K562 (cell line): ENCODE measurements around the gene IGSF8. TPM values are rescaled to one million over a fixed set of nuclear protein-coding genes. Genes with fewer than 3 reads are reported as not detected.
A peak's percentile ranks its signal among the peaks of the same experiment; 100 is the strongest.

Source experiments
- ATAC-seq: fragments of 200-7000 bp; cut with Tn5 transposase; 3 replicates; pipeline ENCODE4 v1.9.1; 2020; ENCODE audit warnings: moderate library complexity
- BruUV-seq: library from RNA; stranded (reverse); fragments of 400-500 nt; replicated peaks from 2 replicates; lab custom pipeline; 2021; lab: Mats Ljungman, UMichigan
- CTCF ChIA-PET: fragments of 300-600 bp; formaldehyde crosslinking; extraction: SDS; loops from one replicate; lab custom pipeline; 2021; ENCODE audit warnings: low intra/inter-chr PET ratio; lab: Yijun Ruan, JAX
- POLR2A ChIA-PET: fragments of 300-600, 350-650 bp; sonication (Branson Sonifier 250); formaldehyde crosslinking; extraction: SDS; loops from one replicate; lab custom pipeline; 2021; ENCODE audit warnings: antibody characterized with exemption, inconsistent platforms; lab: Yijun Ruan, JAX
- DNase-seq, 4 experiments: peaks; one replicate each; pipeline versions ENCODE4 v3.0.0 to v3.0.0-alpha.2; 2011 to 2018; ENCODE audit warnings: low spot score in 3 of 4, mixed read lengths in 3 of 4; ENCODE audit errors: extremely low read depth in 1 of 4
- FAIRE-seq: peaks from 2 replicates; lab custom pipeline; 2011; peaks lifted over from hg19 to GRCh38; lab: Jason Lieb, UNC
- H2AFZ ChIP-seq: 2 replicates; pipeline ENCODE4 v1.6.0; 2011; ENCODE audit warnings: low read depth, low read length, control low read depth, inconsistent platforms
- H3K27ac ChIP-seq: fragments of 200-600 bp; 3 replicates; pipeline ENCODE4 v1.8.0; 2011; ENCODE audit warnings: low read depth, mild to moderate bottlenecking, control low read depth, inconsistent platforms, low read length, moderate library complexity, mixed read lengths; ENCODE audit errors: extremely low read depth
- H3K27me3 ChIP-seq, 2 experiments: fragments of 300-600 bp in 1 of 2; 2 replicates in 1 of 2; 3 replicates in 1 of 2; pipeline versions ENCODE4 v1.6.0 to v1.8.0; 2011; ENCODE audit warnings: inconsistent platforms in 2 of 2, low read length in 2 of 2, mild to moderate bottlenecking in 1 of 2, mixed read lengths in 1 of 2, moderate library complexity in 1 of 2; ENCODE audit not compliant: control insufficient read depth in 2 of 2, insufficient read depth in 2 of 2
- H3K36me3 ChIP-seq: fragments of 300-600 bp; 3 replicates; pipeline ENCODE4 v1.8.0; 2011; ENCODE audit warnings: mild to moderate bottlenecking, low read length, inconsistent platforms; ENCODE audit not compliant: control insufficient read depth, insufficient read depth
- H3K4me1 ChIP-seq, 2 experiments: fragments of 200-600 bp in 1 of 2; replicated peaks in 1 of 2; 2 replicates in 1 of 2; 3 replicates in 1 of 2; pipeline versions ENCODE4 v1.5.1 to v1.8.0; 2011; ENCODE audit warnings: inconsistent platforms in 2 of 2, low read length in 2 of 2, mild to moderate bottlenecking in 1 of 2, mixed read lengths in 1 of 2, moderate library complexity in 1 of 2; ENCODE audit not compliant: control insufficient read depth in 2 of 2, insufficient read depth in 2 of 2
- H3K4me2 ChIP-seq: 2 replicates; pipeline ENCODE4 v1.6.1; 2011; ENCODE audit warnings: low read length, control low read depth, inconsistent platforms, mixed read lengths; ENCODE audit not compliant: insufficient read depth
- H3K4me3 ChIP-seq: fragments of 200-600 bp; sonication (generic), shearing (Covaris generic); 2 replicates; pipeline ENCODE4 v1.5.1; 2016; ENCODE audit warnings: control low read depth, inconsistent platforms
- H3K79me2 ChIP-seq: fragments of 200-600 bp; 3 replicates; pipeline ENCODE4 v1.8.0; 2011; ENCODE audit warnings: low read length, inconsistent platforms; ENCODE audit not compliant: control insufficient read depth, insufficient read depth
- H3K9ac ChIP-seq, 2 experiments: 2 replicates each; pipeline versions ENCODE4 v1.6.0 to v1.6.1; 2011; ENCODE audit warnings: low read depth in 2 of 2, low read length in 2 of 2, control low read depth in 1 of 2, inconsistent platforms in 1 of 2, mild to moderate bottlenecking in 1 of 2, mixed read lengths in 1 of 2; ENCODE audit not compliant: insufficient read depth in 1 of 2
- H3K9me1 ChIP-seq: one replicate; pipeline ENCODE4 v1.6.0; 2011; ENCODE audit warnings: inconsistent platforms, mild to moderate bottlenecking, low read length, moderate library complexity; ENCODE audit not compliant: control insufficient read depth, insufficient read depth
- H3K9me3 ChIP-seq: replicated peaks from 2 replicates; pipeline ENCODE4 v1.5.1; 2011; ENCODE audit warnings: low read depth, low read length, inconsistent platforms; ENCODE audit not compliant: control insufficient read depth, insufficient read depth
- H4K20me1 ChIP-seq: replicated peaks from 2 replicates; pipeline ENCODE4 v1.6.1; 2011; ENCODE audit warnings: low read length, inconsistent platforms, mixed read lengths; ENCODE audit not compliant: control insufficient read depth, insufficient read depth
- POLR2G ChIP-seq: fragments of 200-400 bp; formaldehyde crosslinking; IDR thresholded peaks from 2 replicates; pipeline ENCODE4 v1.6.1; 2017; ENCODE audit warnings: low read depth, mild to moderate bottlenecking, antibody characterized with exemption, low read length, moderate library complexity
- WGBS: fragments of 100-300 bp; shearing (Covaris generic); methylation state at CpG from one replicate; pipeline ENCODE4 v1.1.6; 2016; ENCODE audit warnings: low coverage, mixed read lengths; ENCODE audit not compliant: insufficient coverage; ENCODE audit errors: missing lambda C conversion rate; 5-methylcytosine and 5-hydroxymethylcytosine counted together
- in situ Hi-C: fragments of 300-500 bp; cut with MboI; formaldehyde crosslinking; loops from 4 replicates; pipeline ENCODE4 v1.15.0; 2018; ENCODE audit warnings: inconsistent platforms, mixed read lengths
- intact Hi-C: fragments of 100-400 bp; cut with micrococcal nuclease; formaldehyde crosslinking; loops from 2 replicates; pipeline ENCODE4 v1.14.2; 2022
- polyA plus RNA-seq, 8 experiments: library from polyadenylated mRNA; depleted of rRNA in 4 of 8; stranded (reverse) in 5 of 8; unstranded in 3 of 8; fragments of >200 nt; fragmentation: Nextera tagmentation in 2 of 8; fragmentation: Illumina TruSeq in 1 of 8; extraction: Ambion mirVana in 2 of 8; extraction: Trizol in 1 of 8; gene quantifications; 2 replicates each; pipeline versions ENCODE4 v1.2.1 to v1.2.3, GENCODE V29; 2011 to 2014; ENCODE audit warnings: inconsistent platforms in 1 of 8, missing spikeins in 1 of 8
- total RNA-seq, 7 experiments: library from RNA; depleted of rRNA in 6 of 7; stranded (reverse); fragments of >200 nt in 6 of 7; fragmentation: Illumina TruSeq in 2 of 7; extraction: Trizol in 2 of 7; gene quantifications; 2 replicates each; pipeline versions ENCODE4 v1.2.1 to v1.2.3, GENCODE V29; 2011 to 2021; ENCODE audit warnings: low replicate concordance in 1 of 7
- TF ChIP-seq, protein P1 (sequence below): fragments of 200-600 bp; sonication (generic); IDR thresholded peaks from one replicate; pipeline ENCODE4 v1.6.1; 2012; ENCODE audit warnings: mild to moderate bottlenecking, low read depth, low read length, inconsistent platforms

The IGSF8 gene
- total and polyA plus RNA-seq, 9 of the 15 experiments (the other 6 are each of a cell fraction or from before 2014, with no cell fraction given), result 0.32 to 11.7 (median 3.2) TPM

DNA sequence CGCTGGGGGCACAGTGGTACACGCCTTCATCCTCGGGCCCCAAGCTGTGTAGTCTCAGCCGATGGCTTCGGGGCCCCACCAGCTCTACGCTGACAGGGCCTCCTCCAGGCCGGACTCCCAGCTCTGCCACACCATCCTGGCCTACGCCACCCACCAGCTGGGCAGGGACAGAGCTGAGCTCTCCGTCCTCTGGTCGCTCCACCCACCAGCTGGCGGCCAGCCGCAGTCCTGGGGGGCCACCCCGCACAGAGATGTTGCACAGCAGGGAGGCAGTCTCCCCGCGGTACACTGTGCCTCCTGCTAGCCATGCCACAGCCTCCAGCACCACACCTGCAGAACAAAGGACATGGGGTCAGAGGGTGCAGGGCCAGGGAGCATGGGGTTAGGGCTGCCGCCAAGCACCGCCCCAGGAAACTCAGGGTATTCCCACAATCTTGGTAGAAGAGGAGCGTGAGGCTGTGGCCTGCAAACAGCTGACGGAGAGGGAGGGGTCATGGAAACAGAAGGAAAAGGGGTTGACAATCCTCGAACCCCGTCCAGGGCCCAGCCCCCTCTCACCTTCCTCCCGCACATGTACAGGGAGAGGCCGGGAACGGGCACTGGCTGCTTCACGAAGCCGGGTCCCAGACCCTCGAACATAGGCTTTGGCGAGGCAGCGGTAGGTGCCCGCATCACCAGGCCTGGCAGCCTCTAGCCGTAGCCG lies 5.9 kb downstream of the IGSF8 start:
- no peak for ATAC-seq
- Histone ChIP-seq H3K9ac (0 out of 4 replicates have a peak overlapping the region, but pooled peaks of 1 of the 2 experiments have one; percentile 9), H3K27me3 (no peaks in the 10 kb centered on the region), H3K9me3 (no peaks in the 10 kb centered on the region), H3K9me1 (no peaks in the 10 kb centered on the region), H3K4me1 (peaks cover 0 to 24% of the 10 kb centered on the region in 2 experiments; a peak in 3 of 5 replicates)
- no TSS peak for BruUV-seq
- FAIRE-seq, result no peak
- intact Hi-C loops, result no loop called here
- TF ChIP-seq, protein P1, sequence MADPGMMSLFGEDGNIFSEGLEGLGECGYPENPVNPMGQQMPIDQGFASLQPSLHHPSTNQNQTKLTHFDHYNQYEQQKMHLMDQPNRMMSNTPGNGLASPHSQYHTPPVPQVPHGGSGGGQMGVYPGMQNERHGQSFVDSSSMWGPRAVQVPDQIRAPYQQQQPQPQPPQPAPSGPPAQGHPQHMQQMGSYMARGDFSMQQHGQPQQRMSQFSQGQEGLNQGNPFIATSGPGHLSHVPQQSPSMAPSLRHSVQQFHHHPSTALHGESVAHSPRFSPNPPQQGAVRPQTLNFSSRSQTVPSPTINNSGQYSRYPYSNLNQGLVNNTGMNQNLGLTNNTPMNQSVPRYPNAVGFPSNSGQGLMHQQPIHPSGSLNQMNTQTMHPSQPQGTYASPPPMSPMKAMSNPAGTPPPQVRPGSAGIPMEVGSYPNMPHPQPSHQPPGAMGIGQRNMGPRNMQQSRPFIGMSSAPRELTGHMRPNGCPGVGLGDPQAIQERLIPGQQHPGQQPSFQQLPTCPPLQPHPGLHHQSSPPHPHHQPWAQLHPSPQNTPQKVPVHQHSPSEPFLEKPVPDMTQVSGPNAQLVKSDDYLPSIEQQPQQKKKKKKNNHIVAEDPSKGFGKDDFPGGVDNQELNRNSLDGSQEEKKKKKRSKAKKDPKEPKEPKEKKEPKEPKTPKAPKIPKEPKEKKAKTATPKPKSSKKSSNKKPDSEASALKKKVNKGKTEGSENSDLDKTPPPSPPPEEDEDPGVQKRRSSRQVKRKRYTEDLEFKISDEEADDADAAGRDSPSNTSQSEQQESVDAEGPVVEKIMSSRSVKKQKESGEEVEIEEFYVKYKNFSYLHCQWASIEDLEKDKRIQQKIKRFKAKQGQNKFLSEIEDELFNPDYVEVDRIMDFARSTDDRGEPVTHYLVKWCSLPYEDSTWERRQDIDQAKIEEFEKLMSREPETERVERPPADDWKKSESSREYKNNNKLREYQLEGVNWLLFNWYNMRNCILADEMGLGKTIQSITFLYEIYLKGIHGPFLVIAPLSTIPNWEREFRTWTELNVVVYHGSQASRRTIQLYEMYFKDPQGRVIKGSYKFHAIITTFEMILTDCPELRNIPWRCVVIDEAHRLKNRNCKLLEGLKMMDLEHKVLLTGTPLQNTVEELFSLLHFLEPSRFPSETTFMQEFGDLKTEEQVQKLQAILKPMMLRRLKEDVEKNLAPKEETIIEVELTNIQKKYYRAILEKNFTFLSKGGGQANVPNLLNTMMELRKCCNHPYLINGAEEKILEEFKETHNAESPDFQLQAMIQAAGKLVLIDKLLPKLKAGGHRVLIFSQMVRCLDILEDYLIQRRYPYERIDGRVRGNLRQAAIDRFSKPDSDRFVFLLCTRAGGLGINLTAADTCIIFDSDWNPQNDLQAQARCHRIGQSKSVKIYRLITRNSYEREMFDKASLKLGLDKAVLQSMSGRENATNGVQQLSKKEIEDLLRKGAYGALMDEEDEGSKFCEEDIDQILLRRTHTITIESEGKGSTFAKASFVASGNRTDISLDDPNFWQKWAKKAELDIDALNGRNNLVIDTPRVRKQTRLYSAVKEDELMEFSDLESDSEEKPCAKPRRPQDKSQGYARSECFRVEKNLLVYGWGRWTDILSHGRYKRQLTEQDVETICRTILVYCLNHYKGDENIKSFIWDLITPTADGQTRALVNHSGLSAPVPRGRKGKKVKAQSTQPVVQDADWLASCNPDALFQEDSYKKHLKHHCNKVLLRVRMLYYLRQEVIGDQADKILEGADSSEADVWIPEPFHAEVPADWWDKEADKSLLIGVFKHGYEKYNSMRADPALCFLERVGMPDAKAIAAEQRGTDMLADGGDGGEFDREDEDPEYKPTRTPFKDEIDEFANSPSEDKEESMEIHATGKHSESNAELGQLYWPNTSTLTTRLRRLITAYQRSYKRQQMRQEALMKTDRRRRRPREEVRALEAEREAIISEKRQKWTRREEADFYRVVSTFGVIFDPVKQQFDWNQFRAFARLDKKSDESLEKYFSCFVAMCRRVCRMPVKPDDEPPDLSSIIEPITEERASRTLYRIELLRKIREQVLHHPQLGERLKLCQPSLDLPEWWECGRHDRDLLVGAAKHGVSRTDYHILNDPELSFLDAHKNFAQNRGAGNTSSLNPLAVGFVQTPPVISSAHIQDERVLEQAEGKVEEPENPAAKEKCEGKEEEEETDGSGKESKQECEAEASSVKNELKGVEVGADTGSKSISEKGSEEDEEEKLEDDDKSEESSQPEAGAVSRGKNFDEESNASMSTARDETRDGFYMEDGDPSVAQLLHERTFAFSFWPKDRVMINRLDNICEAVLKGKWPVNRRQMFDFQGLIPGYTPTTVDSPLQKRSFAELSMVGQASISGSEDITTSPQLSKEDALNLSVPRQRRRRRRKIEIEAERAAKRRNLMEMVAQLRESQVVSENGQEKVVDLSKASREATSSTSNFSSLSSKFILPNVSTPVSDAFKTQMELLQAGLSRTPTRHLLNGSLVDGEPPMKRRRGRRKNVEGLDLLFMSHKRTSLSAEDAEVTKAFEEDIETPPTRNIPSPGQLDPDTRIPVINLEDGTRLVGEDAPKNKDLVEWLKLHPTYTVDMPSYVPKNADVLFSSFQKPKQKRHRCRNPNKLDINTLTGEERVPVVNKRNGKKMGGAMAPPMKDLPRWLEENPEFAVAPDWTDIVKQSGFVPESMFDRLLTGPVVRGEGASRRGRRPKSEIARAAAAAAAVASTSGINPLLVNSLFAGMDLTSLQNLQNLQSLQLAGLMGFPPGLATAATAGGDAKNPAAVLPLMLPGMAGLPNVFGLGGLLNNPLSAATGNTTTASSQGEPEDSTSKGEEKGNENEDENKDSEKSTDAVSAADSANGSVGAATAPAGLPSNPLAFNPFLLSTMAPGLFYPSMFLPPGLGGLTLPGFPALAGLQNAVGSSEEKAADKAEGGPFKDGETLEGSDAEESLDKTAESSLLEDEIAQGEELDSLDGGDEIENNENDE, result no peak
- peak; percentile 31; the same call in 1 of the 2 replicates for TF ChIP-seq POLR2G
- TF ChIP-seq, all 486 proteins: peak for 1
- H3K36me3 ChIP-seq, result no peaks in the 10 kb centered on the region
- H4K20me1 ChIP-seq, result peaks cover 4% of the 10 kb centered on the region; the same call in 1 of the 2 replicates
- no peaks in the 10 kb centered on the region for H3K79me2 ChIP-seq
- H3K27ac ChIP-seq, result no peak overlapping the region
- WGBS, result 73% methylated on average over 30 of the region's 32 CpGs
- no peak for DNase-seq
- no peak overlapping the region for H2AFZ ChIP-seq
- ChIA-PET CTCF (no interaction called here), POLR2A (no interaction called here)
- no peak overlapping the region for H3K4me2 ChIP-seq
- H3K4me3 ChIP-seq, result no peak overlapping the region
- in situ Hi-C loops, result no loop called here
